OCI-LY7 (cell line): ENCODE measurements around the gene C19orf67.

ENCODE experiments used
- CTCF ChIP-seq: fragments of 200-600 bp; sonication (generic); conservative IDR thresholded peaks from 2 replicates; pipeline ENCODE4 v1.5.1; 2014; ENCODE audit warnings: mild to moderate bottlenecking, antibody characterized with exemption, low read length, moderate library complexity, mixed read lengths
- EZH2phosphoT487 ChIP-seq: fragments of 200-600 bp; sonication (generic); IDR thresholded peaks from 2 replicates; pipeline ENCODE4 v1.6.1; 2018; ENCODE audit warnings: low read depth, borderline replicate concordance, mild to moderate bottlenecking, mixed run types, antibody characterized with exemption, low read length, moderate library complexity, mixed read lengths

- no peak for TF ChIP-seq CTCF
- no peak for TF ChIP-seq EZH2phosphoT487
Observed at GRCh38 chr19:14050512-14050911, 35.1 kb downstream of the C19orf67 start.
